Upper lobe of left lung (tissue), 4 donors: ENCODE measurements around the gene RAD9B.

Experiments
- POLR2A ChIP-seq, 4 donors: fragments of 450-650 bp; IDR thresholded peaks; one replicate each; pipeline ENCODE4 v1.5.1; 2016 to 2017; ENCODE audit warnings: antibody characterized with exemption in 4 of 4, mild to moderate bottlenecking in 2 of 4
- POLR2AphosphoS5 ChIP-seq, 2 donors: sonication (generic); formaldehyde crosslinking; IDR thresholded peaks; one replicate each; pipeline ENCODE4 v1.5.1; 2017; ENCODE audit warnings: antibody characterized with exemption in 2 of 2
- TF ChIP-seq, protein P1 (sequence below), 6 experiments: fragments of 450-650 bp in 4 of 6; fragments of 200-600 bp in 2 of 6; sonication (generic) in 2 of 6; IDR thresholded peaks; one replicate each; pipeline ENCODE4 v1.5.1; 2016 to 2019; ENCODE audit warnings: antibody characterized with exemption in 6 of 6

DNA sequence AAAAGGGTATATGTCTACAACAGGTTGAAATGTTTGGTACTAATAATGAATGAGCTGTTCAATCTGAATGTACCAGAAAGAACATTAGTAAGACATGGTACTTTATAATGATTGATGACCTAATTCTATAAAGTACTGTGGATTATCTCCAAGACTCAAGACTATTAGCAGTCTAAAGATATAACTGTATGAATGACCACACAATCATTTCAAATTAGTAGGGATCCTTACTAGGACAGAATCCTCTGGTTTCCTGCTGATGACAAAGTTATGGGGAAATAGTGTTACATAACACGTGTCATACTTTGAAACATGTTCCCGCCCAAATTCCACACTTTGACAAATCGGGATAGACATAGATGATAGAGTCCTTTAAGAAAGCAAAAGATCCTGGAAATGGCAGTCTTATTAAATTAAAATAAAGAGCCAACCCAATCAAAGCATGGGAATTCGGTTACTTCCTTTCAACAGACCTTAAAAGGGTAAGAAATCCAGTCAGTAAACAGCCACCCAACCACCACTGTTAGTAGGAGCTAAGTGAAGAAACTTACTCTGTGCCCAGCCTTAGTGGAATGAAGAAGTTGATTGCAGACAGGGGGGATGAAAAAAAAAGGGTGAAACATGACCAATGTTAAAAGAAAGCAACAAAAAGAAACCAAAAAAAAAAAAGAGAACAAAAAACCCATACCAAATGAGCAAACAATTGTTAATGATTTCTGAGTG lies 3.0 kb upstream of the RAD9B start:
- TF ChIP-seq POLR2A (IDR thresholded peaks at IDR 0.05) (no peak), POLR2AphosphoS5 (IDR thresholded peaks at IDR 0.05) (peak in 1 of 2 donors; percentile 22)
- TF ChIP-seq, protein P1, sequence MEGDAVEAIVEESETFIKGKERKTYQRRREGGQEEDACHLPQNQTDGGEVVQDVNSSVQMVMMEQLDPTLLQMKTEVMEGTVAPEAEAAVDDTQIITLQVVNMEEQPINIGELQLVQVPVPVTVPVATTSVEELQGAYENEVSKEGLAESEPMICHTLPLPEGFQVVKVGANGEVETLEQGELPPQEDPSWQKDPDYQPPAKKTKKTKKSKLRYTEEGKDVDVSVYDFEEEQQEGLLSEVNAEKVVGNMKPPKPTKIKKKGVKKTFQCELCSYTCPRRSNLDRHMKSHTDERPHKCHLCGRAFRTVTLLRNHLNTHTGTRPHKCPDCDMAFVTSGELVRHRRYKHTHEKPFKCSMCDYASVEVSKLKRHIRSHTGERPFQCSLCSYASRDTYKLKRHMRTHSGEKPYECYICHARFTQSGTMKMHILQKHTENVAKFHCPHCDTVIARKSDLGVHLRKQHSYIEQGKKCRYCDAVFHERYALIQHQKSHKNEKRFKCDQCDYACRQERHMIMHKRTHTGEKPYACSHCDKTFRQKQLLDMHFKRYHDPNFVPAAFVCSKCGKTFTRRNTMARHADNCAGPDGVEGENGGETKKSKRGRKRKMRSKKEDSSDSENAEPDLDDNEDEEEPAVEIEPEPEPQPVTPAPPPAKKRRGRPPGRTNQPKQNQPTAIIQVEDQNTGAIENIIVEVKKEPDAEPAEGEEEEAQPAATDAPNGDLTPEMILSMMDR (IDR thresholded peaks at IDR 0.05) = no peak
